DOHH2 (cell line): ENCODE data around the gene SAMD10.

Experiments used
- EZH2phosphoT487 ChIP-seq: fragments of 200-600 bp; sonication (generic); IDR thresholded peaks from 2 replicates; pipeline ENCODE4 v1.6.1; 2017; ENCODE audit warnings: borderline replicate concordance, mild to moderate bottlenecking, antibody characterized with exemption, low read length, moderate library complexity, mixed read lengths
- TF ChIP-seq, protein P1 (sequence below): fragments of 200-600 bp; sonication (generic); IDR thresholded peaks from one replicate; pipeline ENCODE4 v1.5.1; 2014; ENCODE audit warnings: antibody characterized with exemption, mild to moderate bottlenecking, low read depth, low read length; ENCODE audit not compliant: poor library complexity, severe bottlenecking

DNA sequence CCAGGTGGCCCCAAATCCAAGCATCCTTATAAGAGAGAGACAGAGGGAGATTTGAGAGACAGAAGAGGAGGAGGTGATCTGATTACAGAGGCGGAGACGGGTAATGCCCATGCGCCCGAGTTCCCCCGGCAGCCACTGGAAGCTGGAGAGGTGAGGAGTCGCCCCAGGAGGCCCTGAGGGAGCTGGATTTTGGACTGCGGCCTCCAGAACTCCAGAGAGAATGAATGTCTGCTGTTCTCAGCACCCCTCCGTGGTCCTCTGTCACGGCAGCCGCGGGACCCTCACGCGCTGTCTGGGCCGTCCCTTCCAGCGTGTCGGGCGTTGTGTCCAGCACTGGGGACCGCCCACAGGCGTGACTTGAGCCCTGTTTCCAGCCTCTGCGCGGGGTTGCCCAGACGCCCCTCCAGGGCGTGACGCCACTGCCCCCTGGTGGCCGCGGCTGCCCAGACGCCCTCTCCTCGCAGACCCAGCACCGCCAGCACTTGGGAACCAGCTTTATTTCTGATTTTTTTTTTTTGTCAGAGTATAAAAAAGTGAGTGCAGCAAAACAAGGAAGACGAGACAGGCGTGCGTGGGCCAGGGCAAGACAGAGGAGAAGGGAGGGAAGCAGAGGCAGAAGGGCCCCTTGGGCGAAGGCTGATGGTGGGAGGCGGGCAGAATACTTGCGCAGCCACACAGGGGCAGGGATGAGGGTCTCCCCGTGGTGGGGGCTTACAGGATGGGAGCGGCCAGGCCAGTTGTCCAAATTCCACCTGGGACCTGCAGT, 5.6 kb downstream of the SAMD10 start:
- TF ChIP-seq, protein P1, sequence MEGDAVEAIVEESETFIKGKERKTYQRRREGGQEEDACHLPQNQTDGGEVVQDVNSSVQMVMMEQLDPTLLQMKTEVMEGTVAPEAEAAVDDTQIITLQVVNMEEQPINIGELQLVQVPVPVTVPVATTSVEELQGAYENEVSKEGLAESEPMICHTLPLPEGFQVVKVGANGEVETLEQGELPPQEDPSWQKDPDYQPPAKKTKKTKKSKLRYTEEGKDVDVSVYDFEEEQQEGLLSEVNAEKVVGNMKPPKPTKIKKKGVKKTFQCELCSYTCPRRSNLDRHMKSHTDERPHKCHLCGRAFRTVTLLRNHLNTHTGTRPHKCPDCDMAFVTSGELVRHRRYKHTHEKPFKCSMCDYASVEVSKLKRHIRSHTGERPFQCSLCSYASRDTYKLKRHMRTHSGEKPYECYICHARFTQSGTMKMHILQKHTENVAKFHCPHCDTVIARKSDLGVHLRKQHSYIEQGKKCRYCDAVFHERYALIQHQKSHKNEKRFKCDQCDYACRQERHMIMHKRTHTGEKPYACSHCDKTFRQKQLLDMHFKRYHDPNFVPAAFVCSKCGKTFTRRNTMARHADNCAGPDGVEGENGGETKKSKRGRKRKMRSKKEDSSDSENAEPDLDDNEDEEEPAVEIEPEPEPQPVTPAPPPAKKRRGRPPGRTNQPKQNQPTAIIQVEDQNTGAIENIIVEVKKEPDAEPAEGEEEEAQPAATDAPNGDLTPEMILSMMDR = peak; percentile 97
- no peak for TF ChIP-seq EZH2phosphoT487
